Bronchial epithelial cell (primary cell): ENCODE data around the gene HSPA1L. TPM values are rescaled to one million over a fixed set of nuclear protein-coding genes. Genes with fewer than 3 reads are reported as not detected.
"Not testable (repeated sequence)": the region's sequence is repeated elsewhere in the genome, so short reads cannot be mapped to it uniquely, and the experiment has no call there.

Experiments used
- DNase-seq: peaks from one replicate; pipeline ENCODE4 v3.0.0-alpha.2; 2010; ENCODE audit warnings: low read depth
- FAIRE-seq: peaks from 2 replicates; lab custom pipeline; 2011; peaks lifted over from hg19 to GRCh38; lab: Jason Lieb, UNC
- H3K27me3 ChIP-seq: 2 replicates; pipeline ENCODE4 v1.5.1; 2011; ENCODE audit warnings: low read length; ENCODE audit not compliant: control insufficient read depth, insufficient read depth
- H3K36me3 ChIP-seq: 2 replicates; pipeline ENCODE4 v1.5.1; 2011; ENCODE audit warnings: low read length; ENCODE audit not compliant: control insufficient read depth, insufficient read depth
- H3K4me3 ChIP-seq: 2 replicates; pipeline ENCODE4 v1.5.1; 2011; ENCODE audit warnings: mild to moderate bottlenecking, low read depth, low read length, control low read depth
- total RNA-seq: library from RNA; depleted of rRNA; stranded (reverse); fragments of >200 nt; gene quantifications from 2 replicates; pipeline ENCODE4 v1.2.1, GENCODE V29; 2014
- TF ChIP-seq, protein P1 (sequence below): IDR thresholded peaks from 2 replicates; pipeline ENCODE4 v1.5.1; 2011; ENCODE audit warnings: mild to moderate bottlenecking, moderate library complexity, low read length, control low read depth, inconsistent platforms; ENCODE audit not compliant: insufficient read depth, severe bottlenecking

The HSPA1L gene
- total RNA-seq, 1 donor from 2014 or later = 0.53 TPM

DNA sequence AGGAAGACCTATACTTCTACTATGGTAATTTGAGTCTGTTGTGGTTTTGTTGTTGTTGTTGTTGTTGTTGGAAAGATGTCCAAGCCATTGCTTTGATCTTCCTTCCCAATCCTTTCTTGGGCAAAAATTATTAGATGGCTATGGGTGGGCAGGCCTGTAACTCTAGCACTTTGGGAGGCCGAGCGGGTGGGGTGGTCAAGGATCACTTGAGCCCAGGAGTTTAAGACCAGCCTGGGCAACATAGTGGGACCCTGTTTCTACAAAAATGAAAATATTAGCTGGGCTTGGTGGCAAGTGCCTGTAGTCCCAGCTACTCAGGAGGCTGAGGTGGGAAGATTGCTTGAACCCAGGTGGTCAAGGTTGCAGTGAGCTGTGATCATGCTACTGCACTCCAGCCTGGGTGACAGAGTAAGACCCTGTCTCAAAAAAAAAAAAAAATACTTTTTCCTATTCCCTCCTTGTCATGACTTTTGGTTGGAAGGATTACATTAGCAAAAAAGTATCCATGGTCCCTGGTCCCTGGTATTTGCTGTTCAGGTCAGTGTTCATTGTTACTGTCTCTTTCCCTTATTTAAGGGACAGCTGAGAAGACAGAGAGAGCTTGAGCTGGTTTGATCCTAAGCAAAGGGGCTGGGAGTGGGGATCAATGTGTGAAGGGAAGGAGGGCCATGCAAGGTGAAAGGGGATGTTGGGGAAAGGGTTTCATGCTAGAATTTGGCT lies 35.8 kb upstream of the HSPA1L start:
- TF ChIP-seq, protein P1, sequence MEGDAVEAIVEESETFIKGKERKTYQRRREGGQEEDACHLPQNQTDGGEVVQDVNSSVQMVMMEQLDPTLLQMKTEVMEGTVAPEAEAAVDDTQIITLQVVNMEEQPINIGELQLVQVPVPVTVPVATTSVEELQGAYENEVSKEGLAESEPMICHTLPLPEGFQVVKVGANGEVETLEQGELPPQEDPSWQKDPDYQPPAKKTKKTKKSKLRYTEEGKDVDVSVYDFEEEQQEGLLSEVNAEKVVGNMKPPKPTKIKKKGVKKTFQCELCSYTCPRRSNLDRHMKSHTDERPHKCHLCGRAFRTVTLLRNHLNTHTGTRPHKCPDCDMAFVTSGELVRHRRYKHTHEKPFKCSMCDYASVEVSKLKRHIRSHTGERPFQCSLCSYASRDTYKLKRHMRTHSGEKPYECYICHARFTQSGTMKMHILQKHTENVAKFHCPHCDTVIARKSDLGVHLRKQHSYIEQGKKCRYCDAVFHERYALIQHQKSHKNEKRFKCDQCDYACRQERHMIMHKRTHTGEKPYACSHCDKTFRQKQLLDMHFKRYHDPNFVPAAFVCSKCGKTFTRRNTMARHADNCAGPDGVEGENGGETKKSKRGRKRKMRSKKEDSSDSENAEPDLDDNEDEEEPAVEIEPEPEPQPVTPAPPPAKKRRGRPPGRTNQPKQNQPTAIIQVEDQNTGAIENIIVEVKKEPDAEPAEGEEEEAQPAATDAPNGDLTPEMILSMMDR = no peak
- no peak for FAIRE-seq
- H3K36me3 ChIP-seq = no peaks in the 10 kb centered on the region
- DNase-seq = no peak
- H3K4me3 ChIP-seq = no peak overlapping the region
- H3K27me3 ChIP-seq = no peaks in the 10 kb centered on the region

- DNase-seq = no peak
- no peaks in the 10 kb centered on the region for H3K36me3 ChIP-seq
- no peaks in the 10 kb centered on the region for H3K27me3 ChIP-seq
- FAIRE-seq = no peak
- H3K4me3 ChIP-seq = no peak overlapping the region
- TF ChIP-seq, protein P1 = no peak
Observed at GRCh38 chr6:31847276-31847978, 32.3 kb upstream of the HSPA1L start.

GRCh38 chr6:31844507-31844906 lies 29.4 kb upstream of the HSPA1L start:
- no peak overlapping the region for H3K4me3 ChIP-seq
- H3K27me3 ChIP-seq = no peaks in the 10 kb centered on the region
- H3K36me3 ChIP-seq = peaks cover 2% of the 10 kb centered on the region
- FAIRE-seq (no peak), DNase-seq (no peak)
- TF ChIP-seq, protein P1 = no peak

DNA sequence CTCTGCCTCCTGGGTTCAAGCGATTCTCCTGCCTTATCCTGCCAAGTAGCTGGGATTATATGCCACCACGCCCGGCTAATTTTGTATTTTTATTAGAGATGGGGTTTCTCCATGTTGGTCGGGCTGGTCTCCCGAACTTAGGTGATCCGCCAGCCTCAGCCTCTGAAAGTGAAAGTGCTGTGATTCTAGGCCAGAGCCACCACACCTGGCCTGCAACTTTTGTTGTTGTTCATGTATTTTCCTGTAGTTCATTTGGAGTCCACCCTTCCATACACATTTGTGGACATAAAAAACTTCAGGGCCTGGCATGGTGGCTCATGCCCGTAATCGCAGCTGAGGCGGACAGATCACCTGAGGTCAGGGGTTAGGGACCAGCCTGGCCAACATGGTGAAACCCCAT lies 27.0 kb upstream of the HSPA1L start:
- DNase-seq (no peak), FAIRE-seq (no peak)
- Histone ChIP-seq H3K36me3 (peaks cover 14% of the 10 kb centered on the region), H3K27me3 (no peaks in the 10 kb centered on the region), H3K4me3 (no peak overlapping the region)
- TF ChIP-seq, protein P1 = no peak

- DNase-seq, FAIRE-seq: not testable (repeated sequence)
- peaks cover 17% of the 10 kb centered on the region for H3K36me3 ChIP-seq
Observed at GRCh38 chr6:31839779-31840126, 24.7 kb upstream of the HSPA1L start.

GRCh38 chr6:31838968-31839367 lies 23.9 kb upstream of the HSPA1L start:
- FAIRE-seq = no peak

More at GRCh38 chr6:31839779-31840126, 24.7 kb upstream of the HSPA1L start:
- not testable (repeated sequence) for H3K4me3 ChIP-seq, H3K27me3 ChIP-seq

GRCh38 chr6:31838114-31838553 lies 23.1 kb upstream of the HSPA1L start:
- H3K4me3 ChIP-seq, FAIRE-seq, DNase-seq, H3K27me3 ChIP-seq: not testable (repeated sequence)
- peaks cover 17% of the 10 kb centered on the region for H3K36me3 ChIP-seq

More at GRCh38 chr6:31838968-31839367, 23.9 kb upstream of the HSPA1L start:
- H3K27me3 ChIP-seq = no peaks in the 10 kb centered on the region
- peaks cover 17% of the 10 kb centered on the region for H3K36me3 ChIP-seq
- TF ChIP-seq, protein P1 = no peak
- no peak overlapping the region for H3K4me3 ChIP-seq
- DNase-seq = no peak
